Psoas muscle (tissue), 8 donors: ENCODE measurements around the gene TSPAN1. TPM values are rescaled to one million over a fixed set of nuclear protein-coding genes. Genes with fewer than 3 reads are reported as not detected.
A peak's percentile ranks its signal among the peaks of the same experiment; 100 is the strongest.

ENCODE experiments used
- ATAC-seq, 4 donors: fragments of 200-7000 bp; cut with Tn5 transposase; one replicate each; pipeline ENCODE4 v1.9.1; 2020; ENCODE audit warnings: moderate library complexity in 3 of 4, mild to moderate bottlenecking in 2 of 4
- DNase-seq, 2 donors: peaks; one replicate each; pipeline ENCODE4 v3.0.0-alpha.2; 2020
- H3K27ac ChIP-seq: fragments of 200-600 bp; one replicate; pipeline ENCODE4 v1.8.0; 2022
- H3K27me3 ChIP-seq, 3 donors: fragments of 200-600 bp in 1 of 3; one replicate each; pipeline versions ENCODE4 v1.6.1 to v1.8.0; 2013 to 2022; ENCODE audit warnings: low read length in 2 of 3, mild to moderate bottlenecking in 2 of 3, moderate library complexity in 1 of 3; ENCODE audit not compliant: insufficient read depth in 3 of 3
- H3K36me3 ChIP-seq, 2 donors: fragments of 200-600 bp in 1 of 2; one replicate each; pipeline versions ENCODE4 v1.6.1 to v1.8.0; 2013 to 2022; ENCODE audit warnings: low read depth in 1 of 2, mild to moderate bottlenecking in 1 of 2, moderate library complexity in 1 of 2; ENCODE audit not compliant: insufficient read depth in 1 of 2
- H3K4me1 ChIP-seq: fragments of 200-600 bp; one replicate; pipeline ENCODE4 v1.8.0; 2022
- H3K4me3 ChIP-seq: fragments of 200-600 bp; one replicate; pipeline ENCODE4 v1.8.0; 2022; ENCODE audit warnings: mild to moderate bottlenecking
- H3K9me3 ChIP-seq: fragments of 200-600 bp; one replicate; pipeline ENCODE4 v1.8.0; 2022
- WGBS, 3 donors: extraction: QIAGEN DNeasy Blood & Tissue Kit; methylation state at CpG; one replicate each; pipeline versions ENCODE4 v1.1.6 to v1.1.7; 2013; 5-methylcytosine and 5-hydroxymethylcytosine counted together
- intact Hi-C, 2 donors: fragments of 100-400 bp; cut with DNase I; formaldehyde crosslinking; loops; one replicate each; pipeline versions ENCODE4 v1.11.0 to v1.14.2; 2022
- polyA plus RNA-seq, 3 donors: library from polyadenylated mRNA; stranded (reverse); fragments of 200-250 nt; gene quantifications; one replicate each; pipeline ENCODE4 v1.2.3, GENCODE V29; 2013
- total RNA-seq, 4 donors: library from RNA; stranded (reverse); fragmentation: NEBNext Ultra II Directional in 2 of 4; extraction: Animal tissue kit (Norgen Biotek cat#: 25700) in 2 of 4; gene quantifications; one replicate each; pipeline versions ENCODE4 v1.2.1 to v1.2.4, GENCODE V29; 2021 to 2023
- TF ChIP-seq, protein P1 (sequence below): fragments of 200-600 bp; IDR thresholded peaks from one replicate; pipeline ENCODE4 v1.8.0; 2022; ENCODE audit warnings: antibody characterized with exemption
- donor health status: healthy with polysubstance abuse.
- donor health status: DM: no; HTN: no; CAD: no; lungs with moderate emphysema.
- donor health status: Bipolar disorder and iron deficiency.
- donor health status: healthy.
- donor health status: DM: yes; HTN: yes; CAD: no.
- donor health status: DM: no; HTN: no; CAD: no.
- donor health status: DM: no; HTN: no; CAD: no.
- donor health status: DM: yes; HTN: yes; CAD: no.

The TSPAN1 gene
- total and polyA plus RNA-seq, 7 donors = 1.2 to 14.7 (median 4.0) TPM

GRCh38 chr1:46148318-46148717 lies 26.6 kb upstream of the TSPAN1 start:
- no peak overlapping the region for H3K27ac ChIP-seq
- no peaks in the 10 kb centered on the region for H3K27me3 ChIP-seq
- no peaks in the 10 kb centered on the region for H3K4me1 ChIP-seq
- H3K9me3 ChIP-seq = no peaks in the 10 kb centered on the region
- 41 to 57% (median 49%) methylated on average over 2 of the region's 2 CpGs for WGBS, 3 donors
- ATAC-seq (peak in 1 of 4 donors; percentile 58), DNase-seq (no peak)
- TF ChIP-seq, protein P1, sequence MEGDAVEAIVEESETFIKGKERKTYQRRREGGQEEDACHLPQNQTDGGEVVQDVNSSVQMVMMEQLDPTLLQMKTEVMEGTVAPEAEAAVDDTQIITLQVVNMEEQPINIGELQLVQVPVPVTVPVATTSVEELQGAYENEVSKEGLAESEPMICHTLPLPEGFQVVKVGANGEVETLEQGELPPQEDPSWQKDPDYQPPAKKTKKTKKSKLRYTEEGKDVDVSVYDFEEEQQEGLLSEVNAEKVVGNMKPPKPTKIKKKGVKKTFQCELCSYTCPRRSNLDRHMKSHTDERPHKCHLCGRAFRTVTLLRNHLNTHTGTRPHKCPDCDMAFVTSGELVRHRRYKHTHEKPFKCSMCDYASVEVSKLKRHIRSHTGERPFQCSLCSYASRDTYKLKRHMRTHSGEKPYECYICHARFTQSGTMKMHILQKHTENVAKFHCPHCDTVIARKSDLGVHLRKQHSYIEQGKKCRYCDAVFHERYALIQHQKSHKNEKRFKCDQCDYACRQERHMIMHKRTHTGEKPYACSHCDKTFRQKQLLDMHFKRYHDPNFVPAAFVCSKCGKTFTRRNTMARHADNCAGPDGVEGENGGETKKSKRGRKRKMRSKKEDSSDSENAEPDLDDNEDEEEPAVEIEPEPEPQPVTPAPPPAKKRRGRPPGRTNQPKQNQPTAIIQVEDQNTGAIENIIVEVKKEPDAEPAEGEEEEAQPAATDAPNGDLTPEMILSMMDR = no peak
- no peak overlapping the region for H3K4me3 ChIP-seq
- H3K36me3 ChIP-seq = no peaks in the 10 kb centered on the region
- intact Hi-C loops = no loop called here

DNA sequence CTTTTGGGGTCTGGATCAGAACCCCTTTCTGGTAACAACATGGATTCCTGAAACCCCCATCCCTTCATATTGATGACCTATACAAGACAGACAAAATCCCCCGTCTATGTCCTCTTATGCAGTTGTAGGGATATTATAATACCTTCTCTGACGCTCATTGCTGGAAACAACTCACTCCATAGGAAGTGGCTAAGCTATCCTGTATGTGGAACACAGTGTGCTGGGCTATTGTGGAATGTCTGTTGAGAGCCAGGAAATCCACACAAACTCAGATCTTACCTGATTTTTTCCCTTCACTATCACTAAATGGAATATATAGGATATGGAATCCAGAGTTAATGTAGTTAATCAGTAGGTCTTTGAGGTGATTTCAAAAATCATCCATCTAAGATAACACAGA lies 24.8 kb upstream of the TSPAN1 start:
- no peaks in the 10 kb centered on the region for H3K9me3 ChIP-seq
- H3K27me3 ChIP-seq = no peaks in the 10 kb centered on the region
- ATAC-seq (peak in 1 of 4 donors; percentile 55), DNase-seq (no peak)
- H3K27ac ChIP-seq = peak overlapping the region; percentile 5
- H3K4me3 ChIP-seq = no peak overlapping the region
- intact Hi-C loops = no loop called here
- no peaks in the 10 kb centered on the region for H3K4me1 ChIP-seq
- TF ChIP-seq, protein P1 = no peak
- WGBS, 3 donors = 66 to 78% (median 77%) methylated on average over 2 of the region's 2 CpGs
- H3K36me3 ChIP-seq = no peaks in the 10 kb centered on the region

DNA sequence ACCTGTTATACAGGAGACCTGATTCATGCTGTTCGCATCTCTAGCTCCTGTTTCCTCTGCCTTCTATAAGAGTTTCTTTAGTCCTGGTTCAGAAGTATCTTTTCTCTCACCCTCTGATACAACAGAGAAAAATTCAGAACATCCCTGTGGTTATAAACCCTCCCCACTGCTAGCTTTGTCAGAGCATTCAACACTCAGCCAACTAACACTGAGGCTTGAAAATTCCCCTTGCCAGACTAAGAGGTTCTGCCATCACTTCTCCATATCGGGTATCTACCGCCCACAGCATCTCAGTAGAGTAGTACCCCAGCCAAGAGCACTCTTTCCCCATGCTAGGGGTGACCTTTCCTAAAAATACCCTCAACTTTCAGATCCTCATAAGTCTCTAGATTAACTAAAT lies 22.9 kb upstream of the TSPAN1 start:
- 84 to 92% (median 89%) methylated on average over 3 of the region's 3 CpGs for WGBS, 3 donors
- no peaks in the 10 kb centered on the region for H3K27me3 ChIP-seq
- no peak overlapping the region for H3K4me3 ChIP-seq
- H3K9me3 ChIP-seq = no peaks in the 10 kb centered on the region
- H3K4me1 ChIP-seq = no peaks in the 10 kb centered on the region
- TF ChIP-seq, protein P1 = no peak
- ATAC-seq (no peak), DNase-seq (no peak)
- no peaks in the 10 kb centered on the region for H3K36me3 ChIP-seq
- intact Hi-C loops = no loop called here
- H3K27ac ChIP-seq = no peak overlapping the region

GRCh38 chr1:46153228-46153627 lies 21.7 kb upstream of the TSPAN1 start:
- intact Hi-C loops = no loop called here
- TF ChIP-seq, protein P1 = no peak

GRCh38 chr1:46153732-46154131 lies 21.2 kb upstream of the TSPAN1 start:
- TF ChIP-seq, protein P1 = no peak
- intact Hi-C loops = no loop called here
- no peaks in the 10 kb centered on the region for H3K4me1 ChIP-seq
- WGBS, 3 donors = 93 to 100% (median 98%) methylated on average over 1 of the region's 1 CpG
- no peaks in the 10 kb centered on the region for H3K27me3 ChIP-seq
- no peak for DNase-seq
- H3K27ac ChIP-seq = no peak overlapping the region
- no peak for ATAC-seq
- H3K4me3 ChIP-seq = no peak overlapping the region
- H3K36me3 ChIP-seq = no peaks in the 10 kb centered on the region
- H3K9me3 ChIP-seq = no peaks in the 10 kb centered on the region

More at GRCh38 chr1:46153228-46153627, 21.7 kb upstream of the TSPAN1 start:
- WGBS, 3 donors = 84 to 94% (median 92%) methylated on average over 1 of the region's 1 CpG
- Histone ChIP-seq H3K9me3 (no peaks in the 10 kb centered on the region), H3K4me1 (no peaks in the 10 kb centered on the region), H3K36me3 (no peaks in the 10 kb centered on the region), H3K4me3 (no peak overlapping the region), H3K27me3 (no peaks in the 10 kb centered on the region), H3K27ac (no peak overlapping the region)
- no peak for DNase-seq
- ATAC-seq = no peak
